NCI-H1694 treated with DMSO at 0.1 percent for 48 hours (cell line): ENCODE results near the gene ZBTB20.

Experiments used
- DNase-seq: peaks from one replicate; lab custom pipeline; 2025; lab: John Stamatoyannopoulos, UW

The ZBTB20 gene

GRCh38 chr3:114442246-114442645 is 704.8 kb downstream of the ZBTB20 start:
- no peak for DNase-seq

GRCh38 chr3:114441386-114441785 is 705.7 kb downstream of the ZBTB20 start:
- no peak for DNase-seq

DNA sequence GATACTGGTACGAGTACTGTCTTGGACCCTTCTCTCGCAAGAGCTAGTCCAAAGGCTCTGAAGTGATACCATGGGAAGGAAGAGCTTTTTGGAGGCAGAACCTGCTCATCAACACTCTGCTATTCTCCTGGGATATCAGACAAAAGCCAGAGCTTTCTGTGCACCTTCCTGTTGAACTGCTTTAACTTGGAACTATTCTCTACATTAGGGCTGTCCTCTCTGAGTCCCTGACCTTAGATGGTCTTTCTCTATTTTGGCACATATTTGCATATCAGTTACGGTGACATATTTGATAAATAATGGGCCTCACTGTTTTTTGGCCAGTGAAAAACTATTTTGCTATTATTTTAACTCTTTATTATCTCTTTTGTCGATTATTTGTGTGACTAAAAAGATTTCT is 706.4 kb downstream of the ZBTB20 start:
- no peak for DNase-seq

- no peak for DNase-seq
Observed at GRCh38 chr3:114439284-114439683, 707.8 kb downstream of the ZBTB20 start.

DNA sequence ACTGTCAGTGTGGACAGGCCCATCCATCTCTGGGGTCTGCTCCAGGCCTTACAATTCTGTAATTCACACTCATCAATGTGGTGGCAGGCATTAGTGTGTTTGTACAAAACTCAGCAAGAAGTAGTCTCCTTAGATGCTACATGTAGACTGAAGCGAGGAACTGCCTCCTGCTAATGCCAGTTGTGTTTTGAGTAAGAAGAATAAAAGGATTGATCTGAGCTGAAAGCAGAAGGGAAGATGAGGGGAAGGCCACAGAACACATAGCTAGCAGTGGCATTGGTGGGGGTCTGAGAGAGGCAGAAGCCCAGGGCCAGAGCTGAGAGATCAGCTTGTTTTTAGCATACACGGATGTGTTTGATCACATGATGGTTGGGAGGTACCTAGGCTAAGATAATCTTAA is 709.2 kb downstream of the ZBTB20 start:
- DNase-seq = no peak

- no peak for DNase-seq
Observed at GRCh38 chr3:114436182-114436581, 710.9 kb downstream of the ZBTB20 start.

DNA sequence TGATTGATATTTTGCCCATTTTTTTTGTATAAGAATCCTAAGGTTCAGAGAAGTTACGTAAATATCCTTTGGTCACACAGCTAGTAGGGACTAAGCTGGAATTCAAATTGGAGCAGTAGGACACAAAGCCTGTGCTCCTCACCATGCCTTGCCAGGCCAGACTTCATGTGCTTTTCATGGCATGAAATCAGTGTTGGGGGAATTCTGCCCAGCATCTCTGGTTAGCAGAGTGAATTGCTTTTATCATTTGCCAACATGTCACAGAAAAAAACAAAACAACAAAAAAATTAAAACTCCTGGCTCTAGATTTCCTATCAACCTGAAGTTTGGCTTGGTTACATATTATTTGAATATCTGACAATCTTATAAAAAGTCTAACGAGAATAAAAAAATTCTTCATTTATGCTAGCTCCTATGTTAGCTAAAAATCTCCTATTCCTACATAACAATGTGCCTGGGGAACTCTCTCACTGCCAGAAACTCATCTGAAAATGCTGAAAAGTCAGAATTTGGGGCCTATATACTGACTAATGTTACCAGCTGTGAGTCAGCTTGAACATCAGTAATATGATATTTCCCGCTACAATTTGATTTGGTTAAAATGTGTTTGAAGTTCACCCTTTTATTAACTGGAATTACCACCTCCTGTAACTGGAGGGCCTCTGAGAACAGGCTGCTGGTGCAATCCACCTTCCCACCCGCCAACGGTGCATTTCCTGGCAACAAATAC is 711.5 kb downstream of the ZBTB20 start:
- no peak for DNase-seq

GRCh38 chr3:114432310-114432709 is 714.8 kb downstream of the ZBTB20 start:
- DNase-seq = no peak

- no peak for DNase-seq
Observed at GRCh38 chr3:114428044-114428595, 719.0 kb downstream of the ZBTB20 start.

- DNase-seq = no peak
Observed at GRCh38 chr3:114427285-114428043, 719.6 kb downstream of the ZBTB20 start.

DNA sequence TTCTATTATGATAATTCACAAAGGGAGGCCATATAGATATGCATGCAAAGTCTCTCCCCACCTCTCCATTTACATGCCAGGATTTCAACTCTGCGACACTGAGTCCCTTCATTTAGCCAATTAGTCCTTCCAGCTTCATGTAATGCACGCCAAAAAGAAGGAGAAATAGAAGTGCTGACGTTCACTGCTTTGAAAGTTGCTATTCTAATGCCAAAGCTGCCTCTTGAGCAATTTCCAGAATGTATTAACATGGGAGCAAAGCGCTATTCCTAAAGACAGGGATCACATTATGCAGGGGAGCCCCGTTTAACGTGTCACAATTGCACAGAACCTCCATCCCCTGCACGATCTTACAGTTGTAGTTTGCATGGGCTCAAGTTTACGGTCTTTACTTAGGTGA is 722.8 kb downstream of the ZBTB20 start:
- DNase-seq = no peak

DNA sequence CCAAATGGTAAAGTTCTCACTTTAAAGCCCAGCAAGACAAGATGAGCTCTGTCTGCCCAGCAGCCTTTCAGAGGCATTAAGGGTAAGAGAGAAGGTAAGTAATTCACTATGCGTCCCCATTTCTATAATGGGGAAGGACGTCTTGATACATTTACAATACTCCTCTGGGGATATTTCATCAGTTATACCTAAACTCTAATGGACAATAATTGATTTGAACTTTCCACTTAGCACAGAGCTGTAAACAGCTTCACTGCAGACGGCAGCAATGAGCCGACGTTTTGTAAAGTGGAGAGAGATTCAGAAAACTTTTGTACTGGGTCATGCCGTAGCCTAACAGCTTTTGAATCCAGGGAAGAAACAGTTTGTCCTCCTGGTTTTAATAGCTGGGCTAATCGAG is 725.9 kb downstream of the ZBTB20 start:
- no peak for DNase-seq

DNA sequence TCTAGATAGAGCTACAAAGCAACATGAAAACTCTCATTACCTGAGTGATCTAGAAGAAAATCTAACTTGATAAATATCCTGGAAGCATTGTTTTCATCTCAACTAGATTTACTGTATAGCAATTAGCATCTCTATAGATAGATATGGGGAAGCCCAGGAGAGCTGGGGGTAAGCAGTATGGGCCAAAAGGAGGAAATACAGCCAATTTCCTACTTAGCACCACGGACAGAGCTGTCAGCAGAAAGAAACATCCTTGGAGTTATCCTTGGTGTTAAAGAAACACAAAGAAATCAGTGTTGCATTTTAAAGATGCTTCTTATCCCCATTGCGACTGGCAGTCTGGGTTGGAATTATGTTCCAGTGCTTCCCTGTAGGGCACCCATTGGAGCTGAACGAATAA is 727.0 kb downstream of the ZBTB20 start:
- DNase-seq = no peak

DNA sequence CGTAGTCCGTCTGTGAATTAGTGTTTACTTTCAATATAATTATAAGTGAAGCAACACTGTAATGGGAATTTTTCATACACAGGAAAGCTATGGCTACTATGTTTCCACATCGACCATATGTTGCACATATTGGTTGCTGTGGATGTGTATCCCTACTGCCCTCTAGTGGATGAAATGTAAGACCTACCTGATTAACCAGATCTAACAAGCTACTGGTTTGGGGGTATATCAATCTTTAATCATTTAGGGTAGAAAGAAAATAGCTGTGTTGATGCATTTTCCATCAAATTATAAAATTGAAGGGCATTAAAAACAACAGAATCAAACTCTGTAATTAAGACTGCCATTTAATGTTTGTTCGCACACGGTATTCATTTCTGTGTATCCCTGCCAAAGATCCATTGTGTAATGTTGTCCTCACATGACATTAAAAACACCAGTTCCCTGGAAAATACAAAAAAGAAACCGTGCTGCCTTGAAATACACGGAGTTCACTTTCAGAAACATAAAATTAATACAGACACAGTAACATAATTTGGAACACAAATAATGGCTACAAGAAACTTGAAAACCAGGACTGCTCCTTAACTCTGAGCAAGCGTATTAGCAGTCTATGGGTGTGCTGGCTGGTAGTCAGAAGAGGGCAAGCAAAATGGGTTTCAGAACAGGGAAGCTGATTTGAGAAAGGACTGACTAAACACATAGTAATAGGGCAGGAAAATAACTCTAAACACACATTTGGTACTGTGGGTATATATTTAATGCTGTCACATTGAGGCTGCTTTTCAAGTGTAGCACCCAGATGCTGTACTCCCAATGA is 728.2 kb downstream of the ZBTB20 start:
- peak; percentile 88 for DNase-seq

- no peak for DNase-seq
Observed at GRCh38 chr3:114418107-114418506, 729.0 kb downstream of the ZBTB20 start.

DNA sequence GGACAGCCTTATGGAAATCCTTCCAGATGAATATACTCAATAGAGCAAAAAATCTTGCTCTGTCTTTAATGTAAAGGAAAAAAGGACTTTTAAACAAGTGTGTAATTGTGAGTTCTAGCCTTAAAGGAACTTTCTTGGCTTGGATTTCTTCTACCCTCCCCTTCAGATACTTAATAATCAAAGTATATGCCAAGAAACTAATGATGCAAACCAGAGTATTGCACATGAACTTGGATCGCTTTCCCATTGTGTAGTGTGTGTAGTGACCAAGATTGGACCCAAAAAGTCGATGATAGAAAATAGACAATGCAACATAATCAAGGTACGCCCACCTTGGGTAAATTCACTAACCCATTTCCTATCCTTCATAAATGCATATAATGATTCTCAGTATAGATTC is 729.4 kb downstream of the ZBTB20 start:
- no peak for DNase-seq

DNA sequence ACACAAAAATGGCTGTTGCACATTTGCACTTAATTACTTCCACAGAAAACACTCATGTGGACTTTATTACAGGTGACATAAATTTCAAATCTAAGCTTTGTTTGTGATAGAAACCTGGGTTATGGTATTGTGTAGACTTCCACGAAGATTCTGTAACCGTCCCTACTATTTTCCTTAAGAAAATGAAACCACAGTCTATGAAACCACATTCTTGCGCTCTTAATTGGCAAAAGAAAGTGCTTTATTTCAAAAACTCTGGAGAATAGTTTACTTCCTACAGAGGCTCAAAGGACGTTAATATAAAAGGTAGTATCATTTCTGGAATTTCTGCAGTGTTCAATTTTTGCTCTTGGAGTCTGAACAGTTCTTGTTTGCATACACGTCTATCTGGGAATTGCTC is 729.8 kb downstream of the ZBTB20 start:
- DNase-seq = no peak

GRCh38 chr3:114411811-114412803 is 735.0 kb downstream of the ZBTB20 start:
- DNase-seq = no peak

GRCh38 chr3:114411190-114411668 is 735.9 kb downstream of the ZBTB20 start:
- DNase-seq = no peak

- DNase-seq = no peak
Observed at GRCh38 chr3:114408736-114409670, 738.1 kb downstream of the ZBTB20 start.
